ENCODE results near the gene TTC28.

TTC28 gene

GRCh38 chr22:28016781-28017557 lies 662.7 kb downstream of the TTC28 start:
- H3K4me3 ChIP-seq (ENCODE audit: low read depth, low read length), result no peak overlapping the region
- no peak for TF ChIP-seq CTCF (IDR thresholded peaks at IDR 0.05; ENCODE audit: borderline replicate concordance, insufficient read depth, low read depth, low read length)

- no peak overlapping the region for H3K4me3 ChIP-seq (ENCODE audit: low read depth, low read length)
- TF ChIP-seq CTCF (IDR thresholded peaks at IDR 0.05; ENCODE audit: borderline replicate concordance, insufficient read depth, low read depth, low read length), result no peak
Observed at GRCh38 chr22:28015676-28016601, 663.7 kb downstream of the TTC28 start.

- no peak for TF ChIP-seq CTCF (IDR thresholded peaks at IDR 0.05; ENCODE audit: borderline replicate concordance, insufficient read depth, low read depth, low read length)
- no peak overlapping the region for H3K4me3 ChIP-seq (ENCODE audit: low read depth, low read length)
Observed at GRCh38 chr22:28015046-28015425, 664.6 kb downstream of the TTC28 start.

GRCh38 chr22:28014211-28015045 lies 665.2 kb downstream of the TTC28 start:
- no peak for TF ChIP-seq CTCF (IDR thresholded peaks at IDR 0.05; ENCODE audit: borderline replicate concordance, insufficient read depth, low read depth, low read length)
- no peak overlapping the region for H3K4me3 ChIP-seq (ENCODE audit: low read depth, low read length)

GRCh38 chr22:28013611-28014010 lies 666.0 kb downstream of the TTC28 start:
- no peak overlapping the region for H3K4me3 ChIP-seq (ENCODE audit: low read depth, low read length)
- TF ChIP-seq CTCF (IDR thresholded peaks at IDR 0.05; ENCODE audit: borderline replicate concordance, insufficient read depth, low read depth, low read length), result no peak

- no peak for TF ChIP-seq CTCF (IDR thresholded peaks at IDR 0.05; ENCODE audit: borderline replicate concordance, insufficient read depth, low read depth, low read length)
- no peak overlapping the region for H3K4me3 ChIP-seq (ENCODE audit: low read depth, low read length)
Observed at GRCh38 chr22:28012832-28013460, 666.7 kb downstream of the TTC28 start.

Measured in GM12875 (cell line).